Astrocyte (in vitro differentiated cells and primary cell): ENCODE data around the gene GLIS2.

Experiments
- EZH2 ChIP-seq: IDR thresholded peaks from 2 replicates; pipeline ENCODE4 v1.6.1; 2012; ENCODE audit warnings: mild to moderate bottlenecking, low read length, inconsistent platforms; ENCODE audit not compliant: insufficient read depth
- TF ChIP-seq, protein P1 (sequence below): IDR thresholded peaks from 2 replicates; pipeline ENCODE4 v1.5.1; 2011; ENCODE audit warnings: low read depth, mild to moderate bottlenecking, inconsistent platforms, low read length, moderate library complexity; ENCODE audit not compliant: insufficient read depth

DNA sequence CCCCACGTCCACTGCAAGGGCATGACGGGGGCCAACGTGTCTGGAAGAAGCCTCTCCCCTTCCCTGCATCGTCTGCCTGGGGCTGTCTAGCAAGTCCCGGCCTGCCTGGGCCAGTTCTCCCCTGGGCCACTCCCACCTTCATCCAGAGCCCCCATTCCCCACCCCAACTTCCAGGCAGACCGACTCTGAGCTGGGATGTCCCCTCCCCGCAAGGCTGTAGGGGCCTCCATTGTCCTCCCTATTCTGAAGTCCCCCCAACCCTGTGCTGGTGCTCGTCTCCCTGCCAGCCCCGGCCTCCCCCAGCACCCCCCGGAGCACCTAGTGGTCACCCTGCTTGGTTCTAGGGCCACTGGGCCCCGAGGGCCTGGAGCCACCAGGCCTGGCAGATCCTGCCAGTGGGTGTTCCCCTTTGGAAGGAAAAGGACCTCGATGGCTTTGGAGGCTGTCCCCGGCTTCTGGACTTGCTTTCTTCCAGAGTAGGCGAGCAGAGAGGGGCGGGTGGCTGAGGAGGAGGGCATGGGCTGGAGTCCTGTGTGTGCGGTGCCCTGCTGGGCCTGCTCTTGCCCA lies 4.8 kb downstream of the GLIS2 start:
- no peak for TF ChIP-seq EZH2
- TF ChIP-seq, protein P1, sequence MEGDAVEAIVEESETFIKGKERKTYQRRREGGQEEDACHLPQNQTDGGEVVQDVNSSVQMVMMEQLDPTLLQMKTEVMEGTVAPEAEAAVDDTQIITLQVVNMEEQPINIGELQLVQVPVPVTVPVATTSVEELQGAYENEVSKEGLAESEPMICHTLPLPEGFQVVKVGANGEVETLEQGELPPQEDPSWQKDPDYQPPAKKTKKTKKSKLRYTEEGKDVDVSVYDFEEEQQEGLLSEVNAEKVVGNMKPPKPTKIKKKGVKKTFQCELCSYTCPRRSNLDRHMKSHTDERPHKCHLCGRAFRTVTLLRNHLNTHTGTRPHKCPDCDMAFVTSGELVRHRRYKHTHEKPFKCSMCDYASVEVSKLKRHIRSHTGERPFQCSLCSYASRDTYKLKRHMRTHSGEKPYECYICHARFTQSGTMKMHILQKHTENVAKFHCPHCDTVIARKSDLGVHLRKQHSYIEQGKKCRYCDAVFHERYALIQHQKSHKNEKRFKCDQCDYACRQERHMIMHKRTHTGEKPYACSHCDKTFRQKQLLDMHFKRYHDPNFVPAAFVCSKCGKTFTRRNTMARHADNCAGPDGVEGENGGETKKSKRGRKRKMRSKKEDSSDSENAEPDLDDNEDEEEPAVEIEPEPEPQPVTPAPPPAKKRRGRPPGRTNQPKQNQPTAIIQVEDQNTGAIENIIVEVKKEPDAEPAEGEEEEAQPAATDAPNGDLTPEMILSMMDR: no peak
